ENCODE results near the gene ZAP70.

ZAP70 gene

DNA sequence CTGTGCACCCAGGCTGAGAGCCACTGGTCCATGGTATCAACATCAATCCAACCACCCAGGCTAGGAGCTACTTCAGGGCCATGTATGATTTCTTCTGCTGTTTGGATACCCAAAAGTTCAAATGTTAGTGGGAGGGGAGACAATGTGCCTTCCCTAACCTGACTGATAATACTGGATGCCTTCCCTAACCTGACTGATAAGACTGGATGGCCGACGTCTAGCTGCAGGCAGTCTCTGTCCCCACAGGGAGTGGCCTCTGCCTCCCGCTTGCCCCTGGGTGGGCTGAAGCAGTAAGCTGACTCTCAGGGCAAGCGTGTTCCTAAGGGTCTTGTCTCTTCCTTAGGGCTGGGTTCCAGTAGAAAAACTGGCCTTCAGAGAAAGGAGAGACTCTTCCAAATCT lies 65.8 kb downstream of the ZAP70 start:
- H3K27ac ChIP-seq (ENCODE audit: low read length) = no peak overlapping the region
- no peak overlapping the region for H3K4me3 ChIP-seq (ENCODE audit: low read depth in 1 of 2, low read length in 2 of 2)
- H3K27me3 ChIP-seq (ENCODE audit: low read depth, low read length) = no peaks in the 10 kb centered on the region
- H3K36me3 ChIP-seq (ENCODE audit: control insufficient read depth in 1 of 2, insufficient read depth in 2 of 2, low read length in 2 of 2) = peaks cover 20 to 43% of the 10 kb centered on the region in 2 donors
- H3K9me3 ChIP-seq (ENCODE audit: control insufficient read depth in 1 of 2, low read length in 2 of 2) = no peaks in the 10 kb centered on the region
- no peaks in the 10 kb centered on the region for H3K4me1 ChIP-seq (ENCODE audit: control insufficient read depth in 1 of 2, insufficient read depth in 2 of 2, low read length in 2 of 2)

DNA sequence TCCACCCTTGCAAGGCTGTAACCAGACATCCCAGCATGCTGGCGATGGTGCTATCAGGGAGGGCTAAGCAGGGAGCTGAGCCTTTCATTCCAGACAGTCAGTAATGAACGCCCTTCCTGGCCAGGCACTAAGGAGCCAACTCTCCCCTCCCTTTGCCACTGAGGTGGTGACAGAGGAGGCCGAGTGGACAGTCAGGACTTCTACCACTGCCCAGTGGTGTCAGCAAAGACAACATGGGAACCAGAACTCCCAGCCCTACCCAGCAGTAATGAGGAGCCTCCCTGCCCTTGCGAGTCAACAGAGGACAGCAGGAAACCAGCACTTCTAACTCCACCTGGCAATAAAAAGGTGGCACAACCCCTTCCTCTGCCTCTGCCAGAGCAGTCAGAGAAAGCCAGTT lies 68.6 kb downstream of the ZAP70 start:
- H3K4me3 ChIP-seq (ENCODE audit: low read depth in 1 of 2, low read length in 2 of 2) = no peak overlapping the region
- H3K36me3 ChIP-seq (ENCODE audit: control insufficient read depth in 1 of 2, insufficient read depth in 2 of 2, low read length in 2 of 2) = peaks cover 10 to 37% of the 10 kb centered on the region in 2 donors
- H3K27ac ChIP-seq (ENCODE audit: low read length) = no peak overlapping the region
- no peaks in the 10 kb centered on the region for H3K4me1 ChIP-seq (ENCODE audit: control insufficient read depth in 1 of 2, insufficient read depth in 2 of 2, low read length in 2 of 2)
- no peaks in the 10 kb centered on the region for H3K27me3 ChIP-seq (ENCODE audit: low read depth, low read length)
- H3K9me3 ChIP-seq (ENCODE audit: control insufficient read depth in 1 of 2, low read length in 2 of 2) = no peaks in the 10 kb centered on the region

DNA sequence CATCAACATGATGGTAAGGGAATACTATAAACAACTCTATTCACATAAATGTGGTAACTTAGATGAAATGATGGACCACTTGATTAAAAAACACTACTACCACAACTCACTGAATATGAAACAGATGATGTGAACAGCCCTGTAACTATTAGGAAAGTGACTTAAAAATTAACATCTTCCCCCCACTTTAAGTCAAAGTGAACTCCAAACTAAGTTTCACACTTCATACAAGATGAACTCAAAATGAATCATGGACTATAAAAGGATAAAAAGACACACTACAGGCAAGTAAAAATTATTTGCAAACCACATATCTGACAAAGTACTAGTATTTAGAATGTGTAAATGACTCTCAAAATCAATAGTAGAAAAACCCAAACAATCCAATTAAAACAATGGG lies 71.6 kb downstream of the ZAP70 start:
- H3K4me3 ChIP-seq (ENCODE audit: low read depth in 1 of 2, low read length in 2 of 2) = no peak overlapping the region
- no peaks in the 10 kb centered on the region for H3K4me1 ChIP-seq (ENCODE audit: control insufficient read depth in 1 of 2, insufficient read depth in 2 of 2, low read length in 2 of 2)
- peaks cover 4 to 45% of the 10 kb centered on the region in 2 donors for H3K36me3 ChIP-seq (ENCODE audit: control insufficient read depth in 1 of 2, insufficient read depth in 2 of 2, low read length in 2 of 2)
- no peak overlapping the region for H3K27ac ChIP-seq (ENCODE audit: low read length)
- no peaks in the 10 kb centered on the region for H3K9me3 ChIP-seq (ENCODE audit: control insufficient read depth in 1 of 2, low read length in 2 of 2)
- H3K27me3 ChIP-seq (ENCODE audit: low read depth, low read length) = no peaks in the 10 kb centered on the region

DNA sequence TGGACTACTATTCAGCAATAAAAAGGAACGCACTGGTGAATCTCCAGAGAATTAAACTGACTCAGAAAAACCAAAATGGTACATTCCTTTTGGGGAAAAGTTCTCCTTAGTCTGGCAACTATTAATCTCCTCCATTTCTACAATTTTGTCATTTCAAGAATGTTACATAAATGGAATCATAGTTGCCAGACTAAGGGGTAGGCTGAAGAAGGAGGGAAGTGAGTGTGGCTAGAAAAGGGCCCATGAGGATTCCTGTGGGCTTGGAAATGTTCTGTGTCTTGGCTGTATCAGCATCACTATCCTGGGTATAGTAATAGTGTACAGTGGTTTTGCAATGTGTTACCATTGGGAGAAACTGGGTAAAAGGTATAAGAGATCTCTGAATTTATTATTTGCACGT lies 72.4 kb downstream of the ZAP70 start:
- Histone ChIP-seq H3K27ac (ENCODE audit: low read length) (no peak overlapping the region), H3K4me3 (ENCODE audit: low read depth in 1 of 2, low read length in 2 of 2) (no peak overlapping the region), H3K27me3 (ENCODE audit: low read depth, low read length) (no peaks in the 10 kb centered on the region), H3K36me3 (ENCODE audit: control insufficient read depth in 1 of 2, insufficient read depth in 2 of 2, low read length in 2 of 2) (peaks cover 6 to 41% of the 10 kb centered on the region in 2 donors), H3K4me1 (ENCODE audit: control insufficient read depth in 1 of 2, insufficient read depth in 2 of 2, low read length in 2 of 2) (no peaks in the 10 kb centered on the region), H3K9me3 (ENCODE audit: control insufficient read depth in 1 of 2, low read length in 2 of 2) (no peaks in the 10 kb centered on the region)

DNA sequence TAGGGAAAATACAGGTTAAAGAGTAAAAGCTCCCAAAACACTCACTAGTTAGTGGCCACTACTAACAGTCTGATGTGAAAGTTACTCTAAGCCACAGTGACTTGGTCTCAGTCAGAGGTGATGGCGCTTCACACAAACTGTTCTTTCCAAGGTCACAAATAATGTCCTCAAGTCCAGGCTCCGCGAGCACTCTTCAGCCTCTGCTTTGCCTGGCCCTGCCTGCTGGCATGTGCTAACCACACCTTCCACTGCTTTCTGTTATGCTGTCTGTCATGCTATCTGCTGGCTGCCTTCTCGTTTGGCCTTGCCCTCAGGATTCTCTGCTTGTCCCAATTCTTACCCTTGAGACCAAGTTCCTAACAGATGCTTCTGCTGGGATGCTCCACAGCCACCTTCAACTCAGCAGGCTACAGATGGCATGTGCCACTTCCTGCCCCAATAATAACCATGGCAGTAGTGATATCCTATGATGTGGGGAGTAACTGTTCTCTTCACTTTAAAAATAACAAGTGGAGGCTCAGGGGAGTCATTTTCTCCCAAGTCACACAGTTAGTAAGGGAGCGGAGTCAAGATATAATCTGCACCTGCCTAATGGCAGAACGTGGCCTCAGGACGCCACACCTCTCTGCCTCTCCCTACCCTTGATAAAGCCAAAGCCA lies 75.7 kb downstream of the ZAP70 start:
- Histone ChIP-seq H3K27me3 (ENCODE audit: low read depth, low read length) (no peaks in the 10 kb centered on the region), H3K36me3 (ENCODE audit: control insufficient read depth in 1 of 2, insufficient read depth in 2 of 2, low read length in 2 of 2) (peaks cover 24 to 60% of the 10 kb centered on the region in 2 donors), H3K9me3 (ENCODE audit: control insufficient read depth in 1 of 2, low read length in 2 of 2) (no peaks in the 10 kb centered on the region), H3K4me1 (ENCODE audit: control insufficient read depth in 1 of 2, insufficient read depth in 2 of 2, low read length in 2 of 2) (no peaks in the 10 kb centered on the region), H3K4me3 (ENCODE audit: low read depth in 1 of 2, low read length in 2 of 2) (no peak overlapping the region), H3K27ac (ENCODE audit: low read length) (no peak overlapping the region)
